ENCODE results near the gene CACNA2D4.

Gene CACNA2D4

DNA sequence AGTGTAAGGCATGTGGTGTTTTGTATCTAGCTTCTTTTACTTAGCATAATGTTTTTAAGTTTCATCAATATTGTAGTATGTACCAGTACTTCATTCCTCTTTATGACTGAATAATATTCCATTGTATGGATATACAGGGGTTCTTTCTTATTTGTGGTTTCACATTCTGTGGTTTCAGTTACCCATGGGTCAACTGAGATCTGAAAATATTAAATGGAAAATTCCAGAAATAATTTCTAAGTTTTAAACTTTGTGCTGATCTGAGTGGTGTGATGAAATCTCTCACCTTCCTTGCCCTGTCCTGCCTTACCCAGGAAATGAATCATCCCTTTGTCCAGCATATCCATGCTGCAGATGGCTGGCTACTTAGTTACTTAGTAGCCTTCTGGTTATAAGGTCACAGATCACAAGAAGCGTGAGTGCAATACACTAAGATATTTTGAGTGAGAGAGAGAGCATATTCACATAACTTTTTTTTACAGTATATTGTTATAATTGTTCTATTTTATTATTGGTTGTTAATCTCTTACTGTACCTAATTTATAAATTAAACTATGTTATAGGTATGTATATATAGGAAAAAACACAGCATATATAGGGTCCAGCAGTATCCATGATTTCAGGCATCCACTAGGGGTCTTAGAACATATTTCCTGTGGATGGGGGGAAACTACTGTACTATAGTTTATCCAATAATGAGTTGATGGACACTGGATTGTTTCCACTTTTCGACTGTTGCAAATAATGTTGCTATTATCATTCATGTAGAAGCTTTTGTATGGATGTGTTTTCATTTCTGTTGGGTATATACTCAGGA, 157.7 kb downstream of the CACNA2D4 start:
- H3K4me3 ChIP-seq (ENCODE audit: low read depth, low read length): no peak overlapping the region
- TF ChIP-seq, protein P1, sequence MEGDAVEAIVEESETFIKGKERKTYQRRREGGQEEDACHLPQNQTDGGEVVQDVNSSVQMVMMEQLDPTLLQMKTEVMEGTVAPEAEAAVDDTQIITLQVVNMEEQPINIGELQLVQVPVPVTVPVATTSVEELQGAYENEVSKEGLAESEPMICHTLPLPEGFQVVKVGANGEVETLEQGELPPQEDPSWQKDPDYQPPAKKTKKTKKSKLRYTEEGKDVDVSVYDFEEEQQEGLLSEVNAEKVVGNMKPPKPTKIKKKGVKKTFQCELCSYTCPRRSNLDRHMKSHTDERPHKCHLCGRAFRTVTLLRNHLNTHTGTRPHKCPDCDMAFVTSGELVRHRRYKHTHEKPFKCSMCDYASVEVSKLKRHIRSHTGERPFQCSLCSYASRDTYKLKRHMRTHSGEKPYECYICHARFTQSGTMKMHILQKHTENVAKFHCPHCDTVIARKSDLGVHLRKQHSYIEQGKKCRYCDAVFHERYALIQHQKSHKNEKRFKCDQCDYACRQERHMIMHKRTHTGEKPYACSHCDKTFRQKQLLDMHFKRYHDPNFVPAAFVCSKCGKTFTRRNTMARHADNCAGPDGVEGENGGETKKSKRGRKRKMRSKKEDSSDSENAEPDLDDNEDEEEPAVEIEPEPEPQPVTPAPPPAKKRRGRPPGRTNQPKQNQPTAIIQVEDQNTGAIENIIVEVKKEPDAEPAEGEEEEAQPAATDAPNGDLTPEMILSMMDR (IDR thresholded peaks at IDR 0.05; ENCODE audit: borderline replicate concordance, insufficient read depth, low read depth, low read length): no peak

DNA sequence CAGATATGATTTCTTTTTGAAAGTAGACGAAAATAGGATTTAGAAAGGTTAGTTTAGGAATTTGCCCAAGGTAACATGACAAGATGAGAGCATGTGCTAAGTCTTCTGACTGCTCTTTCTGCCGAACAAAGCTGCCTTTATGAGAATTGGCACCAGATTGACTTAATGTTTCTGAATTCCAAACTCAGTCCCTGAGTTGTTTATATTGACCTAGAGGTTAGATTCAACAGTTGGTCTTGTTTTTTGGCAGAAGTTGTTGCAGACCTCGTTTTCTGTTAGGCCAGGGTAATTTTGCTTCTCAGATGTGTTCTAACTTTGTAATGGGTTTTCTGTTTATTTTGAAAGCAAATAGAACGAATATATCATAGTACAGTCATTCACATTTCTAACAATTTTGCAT, 159.6 kb downstream of the CACNA2D4 start:
- no peak overlapping the region for H3K4me3 ChIP-seq (ENCODE audit: low read depth, low read length)
- TF ChIP-seq, protein P1 (IDR thresholded peaks at IDR 0.05; ENCODE audit: borderline replicate concordance, insufficient read depth, low read depth, low read length): no peak

DNA sequence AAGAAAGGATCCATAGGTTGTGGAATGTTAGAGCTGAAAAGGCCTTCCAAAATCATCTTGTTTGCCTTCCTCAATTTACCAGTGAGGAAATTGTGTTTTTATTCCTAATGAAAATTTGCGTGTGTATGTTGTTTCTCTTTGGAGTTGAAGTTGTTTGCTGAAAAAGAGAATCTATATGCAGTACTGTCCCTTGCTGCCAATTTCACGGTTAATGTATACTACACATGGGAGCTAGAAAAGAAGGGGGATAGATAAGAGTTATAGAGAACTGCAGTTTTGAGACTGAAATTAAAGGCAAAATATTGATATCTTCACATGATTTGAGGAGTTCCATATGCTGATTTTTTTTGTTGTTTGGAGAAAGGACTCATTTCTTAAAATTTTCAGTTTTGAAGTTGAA, 160.1 kb downstream of the CACNA2D4 start:
- TF ChIP-seq, protein P1 (IDR thresholded peaks at IDR 0.05; ENCODE audit: borderline replicate concordance, insufficient read depth, low read depth, low read length): no peak
- H3K4me3 ChIP-seq (ENCODE audit: low read depth, low read length): no peak overlapping the region

DNA sequence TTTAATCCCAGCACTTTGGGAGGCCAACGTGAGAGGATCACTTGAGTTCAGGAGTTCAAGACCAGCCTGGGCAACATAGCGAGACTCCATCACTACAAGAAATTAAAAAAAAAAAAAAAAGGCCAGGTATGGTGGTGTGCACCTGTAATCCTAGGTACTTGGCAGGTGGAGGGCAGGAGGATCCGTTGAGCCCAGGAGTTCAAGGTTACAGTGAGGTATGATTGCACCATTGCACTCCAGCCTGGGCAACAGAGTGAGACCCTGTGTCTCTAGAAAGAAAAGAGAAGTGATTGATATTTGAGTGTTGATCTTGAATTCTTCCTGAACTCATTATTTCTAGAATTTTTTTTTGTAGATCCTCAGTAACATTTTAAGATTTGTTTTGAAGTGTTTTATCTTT, 168.2 kb downstream of the CACNA2D4 start:
- no peak overlapping the region for H3K4me3 ChIP-seq (ENCODE audit: low read depth, low read length)
- TF ChIP-seq, protein P1 (IDR thresholded peaks at IDR 0.05; ENCODE audit: borderline replicate concordance, insufficient read depth, low read depth, low read length): no peak

DNA sequence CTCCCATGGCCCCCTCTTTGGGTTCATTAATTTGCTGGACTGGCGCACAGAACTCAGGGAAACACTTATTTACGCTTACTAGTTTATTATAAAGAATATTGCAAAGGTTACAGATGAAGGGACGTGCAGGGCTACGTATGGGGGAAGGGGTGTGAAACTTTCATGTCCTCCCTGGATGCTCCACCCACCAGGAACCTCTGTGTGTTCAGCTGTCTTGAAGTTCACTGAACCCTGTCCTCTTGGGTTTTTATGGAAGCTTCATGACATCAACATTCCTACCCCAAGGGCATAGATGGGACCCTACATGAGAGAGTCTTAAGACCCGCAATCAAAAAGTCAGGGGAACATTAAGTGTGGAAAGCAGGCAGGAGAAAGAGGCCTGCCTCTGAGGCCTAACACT, 169.4 kb downstream of the CACNA2D4 start:
- TF ChIP-seq, protein P1 (IDR thresholded peaks at IDR 0.05; ENCODE audit: borderline replicate concordance, insufficient read depth, low read depth, low read length): no peak

DNA sequence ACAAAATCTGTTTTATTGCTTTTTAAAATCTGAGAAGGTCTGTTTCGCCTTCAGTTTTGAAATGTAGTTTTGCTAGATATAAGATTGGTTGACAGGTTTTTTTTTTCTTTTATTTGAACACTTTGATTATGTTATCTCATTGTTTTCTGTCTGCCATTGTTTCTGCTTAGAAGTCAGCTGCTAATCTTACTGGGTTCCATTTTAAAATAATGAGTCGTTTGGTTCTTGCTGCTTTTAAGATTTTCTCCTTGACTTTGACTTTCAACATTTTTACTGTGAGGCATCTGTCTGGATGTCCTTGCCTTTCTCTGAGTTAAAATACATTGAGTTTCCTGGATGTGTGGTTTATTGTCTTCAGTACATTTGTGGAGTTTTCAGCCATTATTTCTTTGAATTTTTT, 170.8 kb downstream of the CACNA2D4 start:
- H3K4me3 ChIP-seq (ENCODE audit: low read depth, low read length): no peak overlapping the region
- TF ChIP-seq, protein P1 (IDR thresholded peaks at IDR 0.05; ENCODE audit: borderline replicate concordance, insufficient read depth, low read depth, low read length): no peak

More for the DNA sequence above, 169.4 kb downstream of the CACNA2D4 start:
- H3K4me3 ChIP-seq (ENCODE audit: low read depth, low read length): no peak overlapping the region

DNA sequence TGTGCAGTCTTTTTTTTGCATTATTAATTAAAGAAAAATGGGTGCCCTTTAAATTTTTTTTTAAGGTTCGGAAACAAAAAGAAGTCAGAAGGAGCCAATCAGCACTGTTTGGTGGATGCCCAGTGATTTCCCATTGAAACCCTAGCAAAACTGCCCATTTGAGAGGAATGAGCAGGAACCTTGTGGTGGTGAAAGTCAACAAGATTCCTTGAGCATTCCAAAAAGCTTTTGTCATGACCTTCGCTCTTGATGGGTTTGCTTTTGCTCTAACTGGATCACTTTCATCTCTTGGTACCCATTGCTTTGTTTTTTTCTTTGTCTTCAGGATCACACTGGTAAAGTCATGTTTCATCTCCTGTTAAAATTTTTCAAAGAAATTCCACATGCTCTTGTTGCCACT, 173.5 kb downstream of the CACNA2D4 start:
- TF ChIP-seq, protein P1 (IDR thresholded peaks at IDR 0.05; ENCODE audit: borderline replicate concordance, insufficient read depth, low read depth, low read length): no peak
- no peak overlapping the region for H3K4me3 ChIP-seq (ENCODE audit: low read depth, low read length)
